ENCODE results near the gene CTNNA1.
A peak's percentile ranks its signal among the peaks of the same experiment; 100 is the strongest.

DNA sequence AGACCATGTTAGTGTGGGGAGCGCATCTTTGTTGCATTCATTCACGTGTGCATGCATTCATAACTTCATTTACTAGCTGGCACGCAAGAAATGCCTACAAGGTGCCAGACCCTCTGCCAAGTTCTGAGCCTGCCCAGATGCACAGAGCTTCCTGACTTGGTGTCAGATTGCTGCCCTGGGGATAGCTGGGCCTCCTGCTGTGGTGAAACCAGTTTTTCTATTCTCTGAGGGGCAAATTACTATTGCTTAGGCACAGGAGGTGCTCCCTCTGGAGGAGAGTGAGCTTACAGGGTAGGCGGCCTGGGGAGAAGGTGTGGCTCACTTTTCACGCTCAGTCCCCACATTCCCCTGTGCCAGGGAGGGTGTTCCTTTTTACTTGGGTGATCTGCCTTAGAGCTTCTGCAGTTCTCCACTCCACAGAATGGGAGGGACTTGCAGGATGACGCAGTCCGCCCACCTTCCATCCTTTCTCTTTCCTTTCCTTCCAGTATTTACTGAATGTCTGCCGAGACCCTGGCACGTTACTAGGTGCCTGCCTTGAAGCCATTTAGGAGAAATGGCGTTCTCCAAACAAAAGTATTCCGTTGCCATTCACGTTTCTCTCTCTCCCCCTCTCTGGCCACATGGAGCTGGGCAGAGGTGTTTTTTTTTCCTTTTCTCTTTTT lies 27.9 kb upstream of the CTNNA1 start:
- TF ChIP-seq, protein P1, sequence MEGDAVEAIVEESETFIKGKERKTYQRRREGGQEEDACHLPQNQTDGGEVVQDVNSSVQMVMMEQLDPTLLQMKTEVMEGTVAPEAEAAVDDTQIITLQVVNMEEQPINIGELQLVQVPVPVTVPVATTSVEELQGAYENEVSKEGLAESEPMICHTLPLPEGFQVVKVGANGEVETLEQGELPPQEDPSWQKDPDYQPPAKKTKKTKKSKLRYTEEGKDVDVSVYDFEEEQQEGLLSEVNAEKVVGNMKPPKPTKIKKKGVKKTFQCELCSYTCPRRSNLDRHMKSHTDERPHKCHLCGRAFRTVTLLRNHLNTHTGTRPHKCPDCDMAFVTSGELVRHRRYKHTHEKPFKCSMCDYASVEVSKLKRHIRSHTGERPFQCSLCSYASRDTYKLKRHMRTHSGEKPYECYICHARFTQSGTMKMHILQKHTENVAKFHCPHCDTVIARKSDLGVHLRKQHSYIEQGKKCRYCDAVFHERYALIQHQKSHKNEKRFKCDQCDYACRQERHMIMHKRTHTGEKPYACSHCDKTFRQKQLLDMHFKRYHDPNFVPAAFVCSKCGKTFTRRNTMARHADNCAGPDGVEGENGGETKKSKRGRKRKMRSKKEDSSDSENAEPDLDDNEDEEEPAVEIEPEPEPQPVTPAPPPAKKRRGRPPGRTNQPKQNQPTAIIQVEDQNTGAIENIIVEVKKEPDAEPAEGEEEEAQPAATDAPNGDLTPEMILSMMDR (IDR thresholded peaks at IDR 0.05; ENCODE audit: low read depth, low read length, poor library complexity, severe bottlenecking), result peak; percentile 29
- no peak for TF ChIP-seq EZH2phosphoT487 (IDR thresholded peaks at IDR 0.05; ENCODE audit: borderline replicate concordance, low read length)
